Pons (tissue), 1 donor: ENCODE data around the gene SRGAP2B.
"Not testable (repeated sequence)": the region's sequence is repeated elsewhere in the genome, so short reads cannot be mapped to it uniquely, and the experiment has no call there.

Source experiments
- DNase-seq: peaks from one replicate; pipeline ENCODE4 v3.0.0-alpha.2; 2016; ENCODE audit warnings: low spot score

Gene SRGAP2B

GRCh38 chr1:144894454-144895201 lies 200.5 kb downstream of the SRGAP2B start:
- not testable (repeated sequence) for DNase-seq

- DNase-seq = not testable (repeated sequence)
These were observed 201.3 kb downstream of the SRGAP2B start for GRCh38 chr1:144893710-144894438.

- DNase-seq = not testable (repeated sequence)
These were observed 202.1 kb downstream of the SRGAP2B start for GRCh38 chr1:144893062-144893461.

GRCh38 chr1:144889450-144890115 lies 205.5 kb downstream of the SRGAP2B start:
- not testable (repeated sequence) for DNase-seq

GRCh38 chr1:144883022-144883421 lies 212.1 kb downstream of the SRGAP2B start:
- DNase-seq = not testable (repeated sequence)

GRCh38 chr1:144882343-144882742 lies 212.8 kb downstream of the SRGAP2B start:
- not testable (repeated sequence) for DNase-seq

- not testable (repeated sequence) for DNase-seq
These were observed 236.5 kb downstream of the SRGAP2B start for GRCh38 chr1:144858607-144859006.
